ENCODE results near the gene VCAN. TPM values are rescaled to one million over a fixed set of nuclear protein-coding genes. Genes with fewer than 3 reads are reported as not detected.

The VCAN gene
- total and polyA plus RNA-seq, 2 donors from 2014 or later = 2.1 to 226 TPM

DNA sequence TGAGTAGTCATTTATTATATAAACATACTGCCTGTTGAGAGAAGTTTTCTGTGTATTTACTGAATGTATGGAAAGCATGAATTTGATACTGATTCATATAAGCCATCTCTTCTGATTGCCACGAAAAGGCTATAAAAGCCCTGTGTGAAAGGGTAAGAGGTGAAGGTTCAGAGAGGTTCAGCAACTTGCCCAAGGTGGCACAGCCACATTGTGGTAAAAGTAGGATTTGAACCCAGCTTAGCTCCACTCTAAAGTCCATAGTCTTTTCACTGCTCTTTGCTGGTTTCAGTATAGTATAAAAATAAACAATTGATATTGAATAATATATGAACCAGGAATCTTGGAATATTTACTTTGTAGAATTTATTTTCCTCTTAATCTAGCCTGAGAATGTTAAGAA, 71.3 kb downstream of the VCAN start:
- DNase-seq (no peak), FAIRE-seq (no peak)
- Histone ChIP-seq H3K27me3 (ENCODE audit: control insufficient read depth, insufficient read depth, low read length) (no peaks in the 10 kb centered on the region), H3K4me3 (ENCODE audit: low read length in 3 of 3) (no peak overlapping the region), H3K27ac (ENCODE audit: low read depth in 2 of 2, low read length in 2 of 2) (no peak overlapping the region), H3K9me3 (ENCODE audit: control insufficient read depth in 2 of 3, insufficient read depth in 1 of 3, low read length in 3 of 3) (no peaks in the 10 kb centered on the region), H3K36me3 (ENCODE audit: control insufficient read depth in 2 of 3, insufficient read depth in 3 of 3, low read length in 3 of 3) (peaks cover 0 to 2% (median 0%) of the 10 kb centered on the region in 3 donors), H3K4me1 (ENCODE audit: control insufficient read depth in 2 of 3, insufficient read depth in 2 of 3, low read depth in 1 of 3, low read length in 3 of 3) (no peaks in the 10 kb centered on the region), H3K9ac (ENCODE audit: low read length in 3 of 3) (no peak overlapping the region)
- TF ChIP-seq, protein P1, sequence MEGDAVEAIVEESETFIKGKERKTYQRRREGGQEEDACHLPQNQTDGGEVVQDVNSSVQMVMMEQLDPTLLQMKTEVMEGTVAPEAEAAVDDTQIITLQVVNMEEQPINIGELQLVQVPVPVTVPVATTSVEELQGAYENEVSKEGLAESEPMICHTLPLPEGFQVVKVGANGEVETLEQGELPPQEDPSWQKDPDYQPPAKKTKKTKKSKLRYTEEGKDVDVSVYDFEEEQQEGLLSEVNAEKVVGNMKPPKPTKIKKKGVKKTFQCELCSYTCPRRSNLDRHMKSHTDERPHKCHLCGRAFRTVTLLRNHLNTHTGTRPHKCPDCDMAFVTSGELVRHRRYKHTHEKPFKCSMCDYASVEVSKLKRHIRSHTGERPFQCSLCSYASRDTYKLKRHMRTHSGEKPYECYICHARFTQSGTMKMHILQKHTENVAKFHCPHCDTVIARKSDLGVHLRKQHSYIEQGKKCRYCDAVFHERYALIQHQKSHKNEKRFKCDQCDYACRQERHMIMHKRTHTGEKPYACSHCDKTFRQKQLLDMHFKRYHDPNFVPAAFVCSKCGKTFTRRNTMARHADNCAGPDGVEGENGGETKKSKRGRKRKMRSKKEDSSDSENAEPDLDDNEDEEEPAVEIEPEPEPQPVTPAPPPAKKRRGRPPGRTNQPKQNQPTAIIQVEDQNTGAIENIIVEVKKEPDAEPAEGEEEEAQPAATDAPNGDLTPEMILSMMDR (IDR thresholded peaks at IDR 0.05; ENCODE audit: borderline replicate concordance, extremely low read depth, insufficient read depth) = no peak
- intact Hi-C loops (cut with DNase I) = no loop called here

DNA sequence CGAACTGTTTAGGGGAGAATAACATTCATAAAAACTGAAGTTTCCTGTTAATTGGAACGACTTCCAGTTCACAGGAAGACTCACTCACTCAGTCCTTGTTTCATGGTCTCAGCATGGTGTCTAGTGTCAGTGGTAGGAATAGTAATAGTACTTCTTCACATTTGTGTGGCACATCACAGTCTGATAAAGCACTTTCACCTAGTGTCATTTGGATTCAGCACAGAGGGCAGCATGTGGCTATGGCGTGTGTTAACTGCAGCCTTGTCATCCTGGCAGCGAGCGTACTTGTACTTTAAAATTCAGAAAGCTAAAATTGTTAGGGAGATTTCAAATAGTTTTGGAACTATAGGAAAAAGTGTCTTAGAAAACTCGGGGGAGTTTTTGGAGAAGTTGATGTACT, 72.4 kb downstream of the VCAN start:
- no peaks in the 10 kb centered on the region for H3K9me3 ChIP-seq (ENCODE audit: control insufficient read depth in 2 of 3, insufficient read depth in 1 of 3, low read length in 3 of 3)
- intact Hi-C loops (cut with DNase I) = no loop called here
- H3K27ac ChIP-seq (ENCODE audit: low read depth in 2 of 2, low read length in 2 of 2) = no peak overlapping the region
- TF ChIP-seq, protein P1 (IDR thresholded peaks at IDR 0.05; ENCODE audit: borderline replicate concordance, extremely low read depth, insufficient read depth) = no peak
- no peaks in the 10 kb centered on the region for H3K4me1 ChIP-seq (ENCODE audit: control insufficient read depth in 2 of 3, insufficient read depth in 2 of 3, low read depth in 1 of 3, low read length in 3 of 3)
- no peak overlapping the region for H3K4me3 ChIP-seq (ENCODE audit: low read length in 3 of 3)
- no peak overlapping the region for H3K9ac ChIP-seq (ENCODE audit: low read length in 3 of 3)
- H3K36me3 ChIP-seq (ENCODE audit: control insufficient read depth in 2 of 3, insufficient read depth in 3 of 3, low read length in 3 of 3) = peaks cover 0 to 2% (median 0%) of the 10 kb centered on the region in 3 donors
- H3K27me3 ChIP-seq (ENCODE audit: control insufficient read depth, insufficient read depth, low read length) = no peaks in the 10 kb centered on the region
- no peak for FAIRE-seq
- no peak for DNase-seq

DNA sequence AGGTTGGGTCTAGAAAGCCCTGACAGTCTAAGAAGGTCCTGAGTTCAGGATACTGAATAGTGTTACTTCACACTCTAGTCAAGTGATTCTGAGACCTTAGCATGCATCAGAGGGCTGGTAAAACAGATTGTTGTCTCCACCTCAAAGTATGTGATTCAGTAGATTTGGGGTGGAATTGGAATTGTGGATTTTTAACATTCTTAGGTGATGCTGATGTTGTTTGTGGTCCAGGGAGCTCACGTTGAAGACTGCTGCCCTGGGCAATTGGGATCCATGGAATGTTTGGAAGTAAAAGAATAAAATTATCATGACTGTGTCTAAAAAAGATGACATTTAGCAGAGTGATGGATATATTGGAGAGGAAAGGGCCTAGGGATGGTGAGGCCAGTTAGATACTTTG, 75.6 kb downstream of the VCAN start:
- FAIRE-seq (no peak), DNase-seq (no peak)
- no peaks in the 10 kb centered on the region for H3K27me3 ChIP-seq (ENCODE audit: control insufficient read depth, insufficient read depth, low read length)
- H3K36me3 ChIP-seq (ENCODE audit: control insufficient read depth in 2 of 3, insufficient read depth in 3 of 3, low read length in 3 of 3) = no peaks in the 10 kb centered on the region
- intact Hi-C loops (cut with DNase I) = no loop called here
- H3K4me1 ChIP-seq (ENCODE audit: control insufficient read depth in 2 of 3, insufficient read depth in 2 of 3, low read depth in 1 of 3, low read length in 3 of 3) = no peaks in the 10 kb centered on the region
- TF ChIP-seq, protein P1 (IDR thresholded peaks at IDR 0.05; ENCODE audit: borderline replicate concordance, extremely low read depth, insufficient read depth) = no peak
- H3K4me3 ChIP-seq (ENCODE audit: low read length in 3 of 3) = no peak overlapping the region
- H3K9ac ChIP-seq (ENCODE audit: low read length in 3 of 3) = no peak overlapping the region
- no peak overlapping the region for H3K27ac ChIP-seq (ENCODE audit: low read depth in 2 of 2, low read length in 2 of 2)
- no peaks in the 10 kb centered on the region for H3K9me3 ChIP-seq (ENCODE audit: control insufficient read depth in 2 of 3, insufficient read depth in 1 of 3, low read length in 3 of 3)

DNA sequence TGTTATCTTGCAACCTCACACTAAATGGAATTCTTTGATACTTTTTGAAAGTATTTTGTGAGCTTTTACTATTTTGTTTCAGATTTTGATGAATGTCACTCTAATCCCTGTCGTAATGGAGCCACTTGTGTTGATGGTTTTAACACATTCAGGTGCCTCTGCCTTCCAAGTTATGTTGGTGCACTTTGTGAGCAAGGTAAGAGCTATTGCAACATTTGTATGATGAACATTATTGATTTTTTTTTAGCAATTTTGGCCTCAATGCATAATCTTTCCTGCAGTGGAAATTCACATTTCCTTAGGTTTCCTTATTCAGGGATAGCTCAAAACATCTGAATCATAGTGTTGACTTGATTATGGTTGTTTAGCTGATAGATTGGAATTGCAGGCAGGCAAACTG, 76.3 kb downstream of the VCAN start:
- FAIRE-seq = no peak
- intact Hi-C loops (cut with DNase I) = no loop called here

More for the DNA sequence above, 76.3 kb downstream of the VCAN start:
- no peaks in the 10 kb centered on the region for H3K9me3 ChIP-seq (ENCODE audit: control insufficient read depth in 2 of 3, insufficient read depth in 1 of 3, low read length in 3 of 3)
- no peak overlapping the region for H3K27ac ChIP-seq (ENCODE audit: low read depth in 2 of 2, low read length in 2 of 2)
- TF ChIP-seq, protein P1 (IDR thresholded peaks at IDR 0.05; ENCODE audit: borderline replicate concordance, extremely low read depth, insufficient read depth) = no peak
- no peaks in the 10 kb centered on the region for H3K36me3 ChIP-seq (ENCODE audit: control insufficient read depth in 2 of 3, insufficient read depth in 3 of 3, low read length in 3 of 3)
- no peaks in the 10 kb centered on the region for H3K27me3 ChIP-seq (ENCODE audit: control insufficient read depth, insufficient read depth, low read length)
- H3K4me3 ChIP-seq (ENCODE audit: low read length in 3 of 3) = no peak overlapping the region
- no peaks in the 10 kb centered on the region for H3K4me1 ChIP-seq (ENCODE audit: control insufficient read depth in 2 of 3, insufficient read depth in 2 of 3, low read depth in 1 of 3, low read length in 3 of 3)
- no peak overlapping the region for H3K9ac ChIP-seq (ENCODE audit: low read length in 3 of 3)
- DNase-seq = no peak

Measured in kidney (tissue), 14 donors.